UCSD-AML1 (cell line): ENCODE results near the gene UPK3B.
"Not testable (repeated sequence)": the region's sequence is repeated elsewhere in the genome, so short reads cannot be mapped to it uniquely, and the experiment has no call there.

Source experiments
- DNase-seq: peaks from one replicate; lab custom pipeline; 2025; ENCODE audit not compliant: unreplicated experiment; lab: John Stamatoyannopoulos, UW

UPK3B gene

DNA sequence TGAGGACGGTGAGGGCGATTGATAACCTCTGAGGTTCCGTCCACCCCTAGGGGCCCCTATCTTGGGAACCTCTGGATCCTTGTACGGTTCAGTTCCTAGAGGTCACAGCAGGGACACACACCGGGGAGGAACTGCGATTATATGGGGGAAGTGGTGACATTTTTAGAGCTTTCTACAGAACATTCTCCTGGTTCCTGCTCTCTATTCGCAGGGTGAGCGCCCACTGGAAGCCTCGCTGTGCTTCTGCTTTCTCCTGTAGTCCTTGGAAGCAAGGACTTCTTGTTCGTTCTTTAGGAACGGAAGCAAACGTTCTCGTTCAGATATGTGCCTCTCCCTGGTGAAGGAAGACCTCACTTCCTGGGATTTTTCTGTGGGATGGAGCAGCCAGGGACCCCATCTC lies 22.4 kb upstream of the UPK3B start:
- DNase-seq, result not testable (repeated sequence)

DNA sequence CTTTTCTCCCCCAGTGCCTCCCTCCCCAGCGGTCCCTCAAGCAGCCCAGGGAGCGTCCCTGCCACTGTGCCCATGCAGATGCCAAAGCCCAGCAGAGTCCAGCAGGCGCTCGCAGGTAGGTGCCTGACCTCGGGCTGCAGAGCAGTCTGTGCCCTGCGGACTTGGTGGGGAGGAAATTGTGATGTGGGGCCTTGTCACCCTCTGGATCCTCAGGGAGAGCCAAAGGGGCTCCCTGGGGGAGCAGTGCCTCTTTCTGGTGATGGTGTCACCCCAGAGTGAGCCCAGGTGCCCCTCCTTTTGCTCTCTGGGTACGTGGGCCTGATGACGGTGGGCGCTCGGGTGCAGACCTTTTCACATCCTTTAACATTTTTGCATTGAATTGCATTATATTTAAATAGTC lies 18.2 kb upstream of the UPK3B start:
- DNase-seq, result not testable (repeated sequence)

DNA sequence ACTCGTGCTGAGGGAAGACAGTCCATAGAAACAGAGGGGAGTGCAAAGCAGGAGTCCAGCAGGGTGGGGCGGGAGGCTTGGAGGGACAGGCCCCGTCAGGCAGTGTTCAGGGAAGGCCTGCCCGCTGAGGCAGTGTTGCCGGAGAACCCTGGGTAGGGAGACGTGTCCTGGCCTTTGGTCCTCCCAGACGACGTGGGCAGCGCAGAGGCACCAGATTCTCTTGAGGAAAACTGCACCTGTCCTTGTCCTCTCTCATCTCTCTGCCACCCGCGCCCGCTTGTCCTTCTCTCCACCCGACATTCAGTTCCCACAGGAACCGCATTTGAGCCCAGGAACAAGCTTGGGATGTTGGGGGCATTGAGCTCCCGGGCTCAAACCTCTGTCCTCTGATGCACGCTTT lies 14.6 kb upstream of the UPK3B start:
- not testable (repeated sequence) for DNase-seq

DNA sequence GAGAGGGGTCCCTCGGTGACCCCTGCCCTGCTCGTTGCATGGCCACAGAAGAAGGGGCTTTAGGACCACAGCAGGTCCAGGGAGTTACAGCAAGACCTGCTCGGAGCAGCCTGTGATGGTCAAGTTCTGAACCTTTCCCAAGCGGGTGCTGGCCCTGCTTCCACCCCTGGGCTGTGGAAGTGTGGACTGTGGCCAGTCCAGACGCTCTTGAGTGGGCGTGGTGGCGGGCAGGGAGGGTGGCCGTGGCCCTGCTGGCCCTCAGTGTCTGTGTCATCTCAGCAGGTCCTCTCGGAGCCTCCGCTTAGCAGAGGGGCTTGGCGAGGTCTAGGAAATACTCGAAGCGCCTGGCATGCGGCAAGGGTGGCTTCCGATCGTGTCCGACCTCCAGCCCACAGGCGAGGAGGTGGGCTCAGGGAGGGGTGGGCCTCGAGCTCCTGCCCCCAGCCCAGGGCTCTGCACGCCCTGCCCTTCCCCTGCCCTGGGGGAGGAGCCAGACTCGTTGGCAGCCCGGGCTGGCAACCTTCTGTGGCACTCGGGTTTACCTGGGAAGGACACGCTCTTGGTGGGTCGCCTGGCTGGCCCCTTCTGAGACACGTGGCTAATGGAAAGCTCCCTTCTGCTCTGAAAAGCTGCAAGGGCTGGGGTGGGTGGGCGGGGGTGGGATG lies 12.3 kb upstream of the UPK3B start:
- DNase-seq, result not testable (repeated sequence)

DNA sequence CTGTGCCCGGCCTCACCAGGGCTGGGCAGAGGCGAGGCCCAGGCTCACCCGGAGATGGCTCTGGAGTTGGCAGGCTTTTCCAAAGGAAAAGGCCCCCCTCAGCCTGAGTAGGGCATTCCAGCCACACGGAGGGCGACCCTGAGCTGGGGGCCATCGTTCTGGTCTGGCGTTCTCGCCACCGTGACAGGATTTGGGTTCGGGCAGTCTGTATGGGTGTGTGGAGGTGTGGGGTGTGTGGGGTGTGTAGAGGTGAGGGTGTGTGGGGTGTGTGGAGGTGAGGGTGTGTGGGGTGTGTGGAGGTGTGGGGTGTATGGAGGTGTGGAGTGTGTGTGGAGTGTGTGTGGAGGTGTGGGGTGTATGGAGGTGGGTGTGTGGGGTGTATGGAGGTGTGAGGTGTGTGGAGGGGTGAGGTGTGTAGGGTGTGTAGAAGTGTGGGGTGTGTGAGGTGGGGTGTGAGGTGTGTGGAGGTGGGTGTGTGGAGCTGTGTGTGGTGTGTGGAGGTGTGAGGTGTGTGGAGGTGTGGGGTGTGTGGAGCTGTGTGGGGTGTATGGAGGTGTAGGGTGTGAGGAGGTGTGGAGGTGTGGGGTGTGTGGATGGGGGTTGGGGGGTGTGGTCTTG lies 11.7 kb upstream of the UPK3B start:
- DNase-seq, result not testable (repeated sequence)

DNA sequence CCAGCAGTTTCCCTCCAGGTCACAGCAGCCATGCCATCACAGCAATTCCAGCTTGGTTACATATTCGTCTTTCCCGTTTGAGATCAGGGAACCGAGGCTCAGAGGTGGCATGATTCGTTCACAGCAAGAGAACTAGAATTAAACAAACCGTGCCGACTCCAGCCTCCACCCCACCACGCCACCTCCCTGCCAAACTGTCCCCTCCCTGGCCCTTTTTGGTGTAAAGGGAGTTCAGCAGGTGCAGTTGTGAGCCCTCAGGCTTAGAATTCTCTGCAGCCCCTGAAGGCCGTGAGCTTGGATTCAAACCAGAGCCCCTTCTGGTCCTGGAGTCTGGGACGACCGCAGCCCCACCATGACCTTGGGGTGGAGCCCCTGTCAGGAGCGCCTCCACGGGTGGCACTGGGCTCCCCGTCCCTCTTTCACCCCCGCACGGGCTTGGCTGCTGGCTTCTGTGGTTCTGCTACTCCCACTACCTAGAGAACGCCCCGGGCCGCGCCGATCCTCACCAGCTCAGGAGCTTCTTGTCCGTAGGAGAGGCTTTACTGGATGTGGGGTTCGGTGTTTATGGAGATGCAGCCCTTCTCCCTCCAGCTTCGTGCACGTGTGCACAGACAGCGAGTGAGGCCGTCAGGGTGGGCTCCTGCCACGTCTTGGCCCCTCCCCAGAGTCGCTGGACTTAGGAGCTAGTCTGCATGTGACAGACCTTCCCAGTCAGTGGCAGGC lies 11.0 kb upstream of the UPK3B start:
- DNase-seq, result not testable (repeated sequence)

DNA sequence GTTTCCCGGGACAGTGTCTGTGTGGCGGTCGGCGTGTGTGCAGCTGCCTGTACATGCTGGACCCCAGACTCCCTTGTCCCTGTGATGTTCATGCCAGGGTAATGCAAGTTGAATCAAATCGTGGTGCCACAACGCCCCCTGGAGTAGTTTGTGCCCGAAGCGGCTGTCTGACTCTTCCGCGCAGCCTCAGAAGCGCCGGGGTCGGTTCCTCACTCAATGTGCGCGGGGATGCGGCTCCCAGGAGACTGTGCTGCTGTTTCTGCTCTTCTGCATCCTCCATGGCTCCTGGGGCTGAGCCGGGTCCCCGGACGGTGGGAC lies 10.5 kb upstream of the UPK3B start:
- not testable (repeated sequence) for DNase-seq

DNA sequence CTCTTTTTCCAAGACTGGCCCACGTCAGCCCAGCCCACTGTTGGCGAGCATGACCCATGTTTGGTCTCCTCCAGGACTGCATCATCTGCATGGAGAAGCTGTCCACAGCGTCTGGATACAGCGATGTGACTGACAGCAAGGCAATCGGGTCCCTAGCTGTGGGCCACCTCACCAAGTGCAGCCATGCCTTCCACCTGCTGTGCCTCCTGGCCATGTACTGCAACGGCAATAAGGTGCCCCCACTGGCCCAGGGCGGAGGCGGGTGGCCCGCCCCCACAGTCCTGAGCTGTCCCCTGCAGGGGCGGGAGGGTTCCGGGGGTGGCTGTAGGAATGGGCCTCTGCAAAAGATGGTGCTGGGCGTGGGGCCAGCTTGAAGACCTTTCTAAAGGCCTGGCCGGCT lies 8.1 kb upstream of the UPK3B start:
- DNase-seq, result not testable (repeated sequence)

DNA sequence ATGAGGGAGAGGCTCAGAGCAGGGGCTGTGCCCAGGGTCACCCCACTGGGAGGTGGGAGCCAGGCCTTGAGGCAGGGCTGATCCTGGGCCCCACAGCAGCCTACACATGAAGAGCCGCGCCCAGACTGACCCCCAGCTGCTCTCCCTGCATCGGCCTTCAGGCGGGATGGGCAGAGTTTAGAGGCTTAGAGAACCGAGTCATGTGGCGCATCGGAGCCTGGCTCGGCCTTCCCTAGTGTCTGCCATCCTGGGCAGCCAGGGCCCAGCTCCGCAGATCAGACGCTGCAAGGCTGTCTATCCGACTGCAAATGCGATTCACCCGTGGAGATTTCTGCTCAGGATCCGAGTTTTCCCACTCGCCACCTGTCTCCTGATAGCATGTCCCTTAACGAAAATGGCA lies 7.5 kb upstream of the UPK3B start:
- not testable (repeated sequence) for DNase-seq

DNA sequence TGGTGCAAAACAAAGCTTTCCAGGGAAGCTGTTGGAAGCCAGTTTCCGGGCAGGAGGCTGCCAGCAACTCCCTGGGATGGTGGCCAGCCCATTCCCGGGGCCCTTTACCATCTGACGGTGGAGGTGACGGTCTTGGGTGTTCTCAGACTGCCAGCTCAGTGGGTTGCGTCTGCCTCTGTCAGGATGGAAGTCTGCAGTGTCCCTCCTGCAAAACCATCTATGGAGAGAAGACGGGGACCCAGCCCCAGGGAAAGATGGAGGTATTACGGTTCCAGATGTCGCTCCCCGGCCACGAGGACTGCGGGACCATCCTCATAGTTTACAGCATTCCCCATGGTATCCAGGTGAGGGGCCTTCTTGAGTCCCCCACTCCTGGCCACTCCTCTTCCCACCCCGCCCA lies 7.1 kb upstream of the UPK3B start:
- DNase-seq, result not testable (repeated sequence)

DNA sequence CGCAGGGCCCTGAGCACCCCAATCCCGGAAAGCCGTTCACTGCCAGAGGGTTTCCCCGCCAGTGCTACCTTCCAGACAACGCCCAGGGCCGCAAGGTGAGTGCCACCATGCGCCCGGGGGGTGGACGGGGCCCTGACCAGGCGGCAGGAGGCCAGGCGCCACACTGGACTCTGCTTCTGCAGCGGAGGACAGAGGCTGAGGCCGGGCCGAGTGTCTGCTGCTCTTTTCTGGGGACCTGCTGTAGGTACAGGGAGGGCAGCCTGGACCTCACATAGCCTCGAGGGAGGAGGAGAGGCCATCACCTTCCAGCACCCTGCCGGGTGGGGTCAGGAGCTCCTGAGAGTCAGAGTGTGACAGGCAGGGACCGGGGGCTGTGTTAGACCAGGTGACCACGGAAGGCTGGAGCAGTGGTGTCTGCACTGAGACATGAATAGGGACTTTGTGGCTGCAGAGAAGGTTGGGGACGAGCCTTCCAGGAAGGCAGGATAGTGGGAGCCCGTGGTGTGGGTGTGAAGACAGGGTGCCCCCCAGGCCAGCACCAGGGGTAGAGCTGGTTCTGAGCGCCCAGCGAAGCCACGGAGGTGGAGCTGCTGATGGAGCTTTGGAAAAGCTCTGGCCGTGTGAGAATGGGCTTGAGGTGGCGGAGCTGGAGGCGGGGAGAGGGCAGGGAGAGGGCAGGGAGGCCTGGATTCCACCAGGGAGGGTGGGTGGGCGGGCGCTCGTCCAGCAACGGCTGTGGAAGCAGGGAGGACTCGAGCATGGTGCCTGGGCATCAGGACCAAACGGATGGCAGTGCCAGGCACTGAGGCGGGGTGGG lies 5.8 kb upstream of the UPK3B start:
- DNase-seq, result not testable (repeated sequence)

DNA sequence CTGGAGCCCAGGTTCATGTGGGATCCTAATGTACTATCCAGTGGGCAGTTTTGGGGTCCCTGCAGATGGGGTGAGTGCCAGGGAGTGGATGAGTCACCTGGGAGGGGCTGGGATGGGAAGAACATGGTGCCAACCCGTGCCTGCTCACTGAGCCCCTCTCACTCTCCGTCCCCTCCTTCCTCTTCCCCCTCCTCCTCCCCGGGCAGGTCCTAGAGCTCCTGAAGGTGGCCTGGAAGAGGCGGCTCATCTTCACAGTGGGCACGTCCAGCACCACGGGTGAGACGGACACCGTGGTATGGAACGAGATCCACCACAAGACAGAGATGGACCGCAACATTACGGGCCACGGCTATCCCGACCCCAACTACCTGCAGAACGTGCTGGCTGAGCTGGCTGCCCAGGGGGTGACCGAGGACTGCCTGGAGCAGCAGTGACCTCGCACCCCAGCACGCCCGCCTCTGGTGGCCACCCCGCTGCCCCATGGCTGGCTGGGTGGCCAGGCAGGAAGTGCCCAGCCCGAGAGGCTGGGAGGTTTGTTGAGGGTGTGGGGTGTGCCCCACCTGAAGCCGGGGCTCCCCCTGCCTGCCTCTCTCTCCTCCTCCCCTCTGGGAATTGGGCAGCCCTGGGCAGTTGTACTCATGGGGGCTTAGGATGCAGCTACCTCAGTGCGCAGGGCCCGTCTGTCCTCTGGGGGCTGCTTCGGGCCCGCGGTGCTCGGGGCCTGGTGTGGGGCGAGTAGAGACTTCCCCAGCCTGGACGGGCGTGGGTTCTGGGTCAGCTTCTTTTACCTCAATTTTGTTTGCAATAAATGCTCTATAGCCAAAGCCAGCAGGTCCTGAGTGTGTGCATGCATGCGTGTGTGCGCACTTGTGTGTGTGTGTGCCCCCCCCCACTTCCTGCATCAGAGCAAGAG lies 4.9 kb upstream of the UPK3B start:
- no peak for DNase-seq

DNA sequence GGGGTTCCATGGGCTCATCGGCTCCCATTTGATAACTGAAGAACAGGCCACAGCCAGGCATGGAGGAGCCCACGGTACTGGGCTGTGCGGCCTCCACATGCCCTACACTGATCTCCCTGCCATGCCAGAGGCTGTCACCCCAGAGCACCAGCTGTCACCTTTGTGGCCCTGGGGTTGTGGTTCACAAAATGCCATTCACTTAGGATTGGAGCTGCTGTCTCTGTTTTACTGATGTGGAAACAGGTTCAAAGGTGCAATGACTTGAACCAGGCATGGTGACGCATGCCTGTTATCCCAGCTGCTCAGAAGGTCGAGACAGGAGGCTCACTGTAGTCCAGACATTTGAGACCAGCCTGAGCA lies 4.3 kb upstream of the UPK3B start:
- no peak for DNase-seq

DNA sequence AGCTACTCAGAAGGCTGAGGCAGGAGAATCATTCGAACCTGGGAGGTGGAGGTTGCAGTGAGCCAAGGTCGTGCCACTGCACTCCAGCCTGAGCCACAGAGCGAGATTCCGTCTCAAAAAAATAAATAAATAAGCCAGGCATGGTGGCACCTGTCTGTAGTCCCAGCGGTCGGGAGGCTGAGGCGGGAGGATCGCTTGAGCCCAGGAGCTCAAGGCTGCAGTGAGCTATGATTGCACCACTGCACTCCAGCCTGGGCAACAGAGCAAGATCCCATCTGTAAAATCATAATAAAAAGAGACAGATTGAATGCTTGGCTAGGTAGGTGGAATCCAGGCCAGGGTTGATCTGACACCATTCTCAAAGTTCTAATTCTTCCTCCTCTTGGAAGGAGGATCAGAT lies 3.7 kb upstream of the UPK3B start:
- DNase-seq, result not testable (repeated sequence)

DNA sequence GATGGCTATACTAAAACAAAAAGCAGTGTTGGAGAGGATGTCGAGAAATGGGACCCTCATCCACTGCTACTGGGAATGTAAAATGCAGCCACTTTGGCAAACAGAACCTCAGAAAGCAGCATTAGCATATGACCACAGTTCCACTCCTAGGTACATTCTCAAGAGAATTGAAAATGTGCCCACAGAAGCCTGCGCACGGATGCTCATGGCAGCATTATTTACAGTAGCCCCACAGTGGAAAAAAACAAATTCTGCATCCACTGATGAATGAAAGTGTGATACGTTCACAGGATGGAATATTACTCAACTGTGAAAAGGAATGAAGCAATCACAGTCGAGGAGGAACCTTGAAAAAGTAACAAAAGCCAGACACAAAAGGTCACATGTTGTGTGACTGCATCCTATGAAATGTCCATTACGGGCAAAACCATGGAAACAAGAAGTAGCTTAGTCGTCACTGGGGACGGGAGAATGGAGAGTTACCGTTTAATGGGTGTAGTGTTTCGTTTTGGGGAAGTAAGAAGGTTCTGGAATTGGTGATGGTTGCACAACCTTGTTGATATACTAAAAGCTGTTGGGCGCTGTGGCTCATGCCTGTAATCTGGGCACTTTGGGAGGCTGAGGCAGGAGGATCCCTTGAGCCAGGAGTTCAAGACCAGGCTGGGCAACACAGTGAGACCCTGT lies 2.5 kb upstream of the UPK3B start:
- no peak for DNase-seq

DNA sequence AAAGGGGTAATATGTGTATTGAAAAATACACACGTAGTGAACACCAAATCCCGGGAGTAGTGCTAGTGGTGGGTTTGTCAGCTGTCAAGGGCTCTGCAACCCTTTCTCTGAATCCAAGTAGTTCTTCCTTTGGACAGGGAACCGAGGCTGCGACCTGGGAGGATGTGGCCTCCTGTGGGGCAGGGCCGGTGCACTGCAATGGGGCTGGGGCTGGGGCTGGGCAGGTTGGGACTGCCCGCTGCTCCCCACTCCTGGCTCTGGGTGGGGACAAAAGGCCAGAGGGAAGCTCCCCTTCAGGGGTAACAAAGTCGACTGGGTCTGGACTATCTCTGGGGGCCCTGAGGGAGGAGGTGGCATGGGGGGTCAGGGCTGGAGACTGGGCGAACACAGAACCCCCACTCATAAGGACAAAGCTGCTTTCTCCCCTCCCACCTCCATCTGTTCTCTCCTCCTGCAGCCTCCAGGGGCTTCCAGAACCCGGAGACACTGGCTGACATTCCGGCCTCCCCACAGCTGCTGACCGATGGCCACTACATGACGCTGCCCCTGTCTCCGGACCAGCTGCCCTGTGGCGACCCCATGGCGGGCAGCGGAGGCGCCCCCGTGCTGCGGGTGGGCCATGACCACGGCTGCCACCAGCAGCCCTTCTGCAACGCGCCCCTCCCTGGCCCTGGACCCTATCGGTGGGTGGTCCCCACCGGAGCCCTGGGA lies 1.0 kb downstream of the UPK3B start:
- DNase-seq, result not testable (repeated sequence)

DNA sequence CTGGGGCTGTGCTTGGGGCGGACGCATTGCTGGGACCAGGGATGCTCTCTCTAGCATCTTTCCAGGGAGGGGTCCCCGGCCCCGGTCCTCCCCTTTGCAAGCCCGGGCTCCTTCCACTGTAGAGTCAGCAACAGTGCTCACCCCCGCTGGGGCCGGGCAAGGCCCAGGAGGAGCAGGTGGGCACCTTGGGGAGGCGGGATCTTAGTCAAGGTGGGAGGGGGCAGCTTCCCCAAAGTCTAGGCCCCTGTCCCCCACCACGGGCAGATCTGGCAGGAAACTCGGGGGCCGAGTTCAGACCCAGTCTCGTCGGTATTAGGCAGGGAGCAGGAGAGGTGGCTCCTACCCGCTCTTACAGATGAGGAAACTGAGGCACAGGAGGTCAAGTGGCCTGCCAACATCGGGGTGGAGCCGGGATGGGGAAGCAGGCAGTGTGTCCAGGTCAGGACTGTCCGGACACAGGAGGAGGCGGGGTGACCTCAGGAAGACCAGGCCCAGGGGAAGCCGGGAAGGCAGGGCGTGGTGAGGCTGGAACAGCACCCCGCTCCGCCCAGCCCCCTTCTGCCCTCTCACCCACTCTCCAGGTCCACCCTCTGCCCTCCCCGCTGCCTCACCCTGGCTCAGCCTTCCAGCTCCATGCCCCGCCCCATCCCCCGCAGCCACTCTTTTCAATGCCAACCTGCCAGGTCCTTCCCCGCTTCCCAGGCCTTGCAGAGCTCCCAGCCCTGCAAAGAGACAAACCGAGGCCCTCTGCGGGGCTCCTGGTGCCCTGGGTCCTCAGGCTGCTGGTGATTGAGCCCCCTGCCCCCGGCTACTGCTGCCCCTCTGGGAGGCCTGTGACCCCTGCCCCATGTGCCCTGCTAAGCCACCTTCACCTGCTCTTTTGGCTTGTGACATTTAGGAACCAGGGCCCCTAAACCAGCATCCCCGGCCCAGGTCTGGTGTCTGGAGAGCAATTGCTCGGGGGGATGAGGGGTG lies 1.8 kb downstream of the UPK3B start:
- DNase-seq, result not testable (repeated sequence)
